SU-DHL-6 (cell line): ENCODE data around the gene NAA38.

Experiments
- CTCF ChIP-seq: fragments of 200-600 bp; sonication (generic); IDR thresholded peaks from one replicate; pipeline ENCODE4 v1.5.1; 2017; ENCODE audit warnings: antibody characterized with exemption, mild to moderate bottlenecking, low read length, moderate library complexity; ENCODE audit not compliant: insufficient read depth, poor library complexity, severe bottlenecking
- EZH2phosphoT487 ChIP-seq: fragments of 200-600 bp; sonication (generic), shearing (Covaris generic); conservative IDR thresholded peaks from 2 replicates; pipeline ENCODE4 v1.6.1; 2018; ENCODE audit warnings: mild to moderate bottlenecking, antibody characterized with exemption, low read length, moderate library complexity, mixed read lengths

DNA sequence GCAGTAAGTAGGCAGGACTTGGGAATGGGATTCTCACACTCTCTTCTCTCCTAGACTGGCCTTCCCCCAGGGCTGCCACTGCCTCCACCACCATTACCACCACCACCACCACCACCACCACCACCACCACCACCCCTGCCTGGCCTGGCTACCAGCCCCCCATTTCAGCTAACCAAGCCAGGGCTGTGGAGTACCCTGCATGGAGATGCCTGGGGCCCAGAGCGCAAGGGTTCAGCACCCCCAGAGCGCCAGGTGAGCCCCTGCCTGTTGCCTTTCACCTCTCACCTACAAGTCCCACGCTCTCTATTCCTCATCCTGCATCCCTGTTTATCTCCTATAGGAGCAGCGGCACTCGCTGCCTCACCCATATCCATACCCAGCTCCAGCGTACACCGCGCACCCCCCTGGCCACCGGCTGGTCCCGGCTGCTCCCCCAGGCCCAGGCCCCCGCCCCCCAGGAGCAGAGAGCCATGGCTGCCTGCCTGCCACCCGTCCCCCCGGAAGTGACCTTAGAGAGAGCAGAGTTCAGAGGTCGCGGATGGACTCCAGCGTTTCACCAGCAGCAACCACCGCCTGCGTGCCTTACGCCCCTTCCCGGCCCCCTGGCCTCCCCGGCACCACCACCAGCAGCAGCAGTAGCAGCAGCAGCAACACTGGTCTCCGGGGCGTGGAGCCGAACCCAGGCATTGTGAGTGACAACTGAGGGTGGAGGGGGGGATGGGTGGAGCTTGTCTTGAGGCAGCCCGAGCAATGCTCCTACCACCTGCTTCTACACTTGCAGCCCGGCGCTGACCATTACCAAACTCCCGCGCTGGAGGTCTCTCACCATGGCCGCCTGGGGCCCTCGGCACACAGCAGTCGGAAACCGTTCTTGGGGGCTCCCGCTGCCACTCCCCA, 10.3 kb downstream of the NAA38 start:
- TF ChIP-seq CTCF (no peak), EZH2phosphoT487 (no peak)
